HepG2 (cell line): Measurements from ENCODE around the gene SLC13A3. TPM values are rescaled to one million over a fixed set of nuclear protein-coding genes. Genes with fewer than 3 reads are reported as not detected.

Experiments
- ATAC-seq: fragments of 200-7000 bp; cut with Tn5 transposase; 3 replicates; pipeline ENCODE4 v1.9.1; 2020; ENCODE audit warnings: mild to moderate bottlenecking, moderate library complexity
- BruUV-seq: library from RNA; stranded (reverse); fragments of 400-500 nt; replicated peaks from 2 replicates; lab custom pipeline; 2021; lab: Mats Ljungman, UMichigan
- CTCF ChIA-PET: fragments of 300-600 bp; formaldehyde crosslinking; extraction: SDS; loops from one replicate; lab custom pipeline; 2021; ENCODE audit warnings: low total read pairs, inconsistent platforms, low intra/inter-chr PET ratio; lab: Yijun Ruan, JAX
- POLR2A ChIA-PET: fragments of 350-600 bp; sonication (Branson Sonifier 250); formaldehyde crosslinking; loops from one replicate; lab custom pipeline; 2020; ENCODE audit warnings: antibody characterized with exemption, inconsistent platforms; lab: Yijun Ruan, JAX
- DNase-seq: peaks from one replicate; pipeline ENCODE4 v3.0.0-alpha.2; 2015; ENCODE audit warnings: low spot score
- FAIRE-seq: peaks from 3 replicates; lab custom pipeline; 2011; peaks lifted over from hg19 to GRCh38; lab: Jason Lieb, UNC
- H2AFZ ChIP-seq: one replicate; pipeline ENCODE4 v1.6.1; 2011; ENCODE audit warnings: low read length, inconsistent platforms
- H3K27ac ChIP-seq: fragments of 300-600 bp; 3 replicates; pipeline ENCODE4 v1.8.0; 2011; ENCODE audit warnings: mixed run types, mild to moderate bottlenecking, mixed read lengths, low read length, inconsistent platforms; ENCODE audit not compliant: insufficient read depth; ENCODE audit errors: extremely low read length
- H3K27me3 ChIP-seq, 2 experiments: fragments of 200-600 bp in 1 of 2; 2 replicates in 1 of 2; 3 replicates in 1 of 2; pipeline versions ENCODE4 v1.6.0 to v1.8.0; 2011; ENCODE audit warnings: low read length in 2 of 2, mild to moderate bottlenecking in 2 of 2, moderate library complexity in 2 of 2, inconsistent platforms in 1 of 2; ENCODE audit not compliant: insufficient read depth in 2 of 2, control insufficient read depth in 1 of 2
- H3K36me3 ChIP-seq, 2 experiments: fragments of 200-600 bp in 1 of 2; replicated peaks in 1 of 2; 2 replicates in 1 of 2; 3 replicates in 1 of 2; pipeline versions ENCODE4 v1.5.1 to v1.8.0; 2011; ENCODE audit warnings: low read length in 2 of 2, inconsistent platforms in 1 of 2; ENCODE audit not compliant: insufficient read depth in 2 of 2, control insufficient read depth in 1 of 2
- H3K4me1 ChIP-seq: 2 replicates; pipeline ENCODE4 v1.5.1; 2012; ENCODE audit warnings: low read length, inconsistent platforms; ENCODE audit not compliant: insufficient read depth
- H3K4me2 ChIP-seq: 2 replicates; pipeline ENCODE4 v1.6.0; 2011; ENCODE audit warnings: low read depth, low read length, inconsistent platforms
- H3K4me3 ChIP-seq, 3 experiments: fragments of 200-600 bp in 1 of 3; sonication (generic), shearing (Covaris generic) in 1 of 3; replicated peaks in 1 of 3; 2 replicates each; pipeline ENCODE4 v1.5.1; 2011 to 2016; ENCODE audit warnings: low read length in 3 of 3, inconsistent platforms in 2 of 3, low read depth in 2 of 3, mild to moderate bottlenecking in 2 of 3, control low read depth in 1 of 3, mixed read lengths in 1 of 3; ENCODE audit not compliant: insufficient read depth in 1 of 3
- H3K79me2 ChIP-seq: one replicate; pipeline ENCODE4 v1.6.1; 2011; ENCODE audit warnings: low read length, inconsistent platforms; ENCODE audit not compliant: insufficient read depth
- H3K9ac ChIP-seq: 2 replicates; pipeline ENCODE4 v1.6.0; 2011; ENCODE audit warnings: mild to moderate bottlenecking, low read depth, low read length, inconsistent platforms; ENCODE audit not compliant: insufficient read depth
- H3K9me3 ChIP-seq: 2 replicates; pipeline ENCODE4 v1.5.1; 2012; ENCODE audit warnings: mild to moderate bottlenecking, low read length
- H4K20me1 ChIP-seq: 2 replicates; pipeline ENCODE4 v1.6.0; 2011; ENCODE audit warnings: inconsistent platforms, mild to moderate bottlenecking, low read length, moderate library complexity; ENCODE audit not compliant: insufficient read depth
- BCL6 ChIP-seq: IDR thresholded peaks from 2 replicates; pipeline ENCODE4 v1.6.1; 2016; ENCODE audit warnings: missing genetic modification reagents, missing compliant biosample characterization
- BORCS8-MEF2B ChIP-seq: sonication (generic); formaldehyde crosslinking; IDR thresholded peaks from 2 replicates; pipeline ENCODE4 v1.8.0; 2022; ENCODE audit warnings: mild to moderate bottlenecking, missing genetic modification reagents
- BRCA1 ChIP-seq: sonication (generic); formaldehyde crosslinking; IDR thresholded peaks from 2 replicates; pipeline ENCODE4 v1.4.0; 2020; ENCODE audit warnings: missing genetic modification reagents
- CBX2 ChIP-seq, 2 experiments: fragments of 200-600 bp in 1 of 2; sonication (generic); formaldehyde crosslinking in 1 of 2; IDR thresholded peaks; 2 replicates each; pipeline versions ENCODE4 v1.7.0 to v1.8.1; 2018 to 2022; ENCODE audit warnings: low read depth in 2 of 2, low read length in 1 of 2, mild to moderate bottlenecking in 1 of 2, missing genetic modification reagents in 1 of 2
- HMG20A ChIP-seq: IDR thresholded peaks from 2 replicates; pipeline ENCODE4 v1.6.1; 2016; ENCODE audit warnings: borderline replicate concordance
- IKZF4 ChIP-seq: sonication (generic); formaldehyde crosslinking; IDR thresholded peaks from 2 replicates; pipeline ENCODE4 v1.5.1; 2020; ENCODE audit warnings: borderline replicate concordance, mild to moderate bottlenecking, low read depth, missing genetic modification reagents; ENCODE audit errors: not compliant biosample characterization
- MAFK ChIP-seq, 2 experiments: IDR thresholded peaks in 1 of 2; conservative IDR thresholded peaks in 1 of 2; 2 replicates each; pipeline ENCODE4 v1.6.1; 2011; ENCODE audit warnings: improper control_type of control experiment in 2 of 2, low read length in 2 of 2
- MIER2 ChIP-seq: IDR thresholded peaks from 2 replicates; pipeline ENCODE4 v1.6.1; 2016; ENCODE audit warnings: missing biosample characterization, missing genetic modification reagents
- NFATC3 ChIP-seq: sonication (generic); formaldehyde crosslinking; IDR thresholded peaks from 2 replicates; pipeline ENCODE4 v1.5.1; 2020; ENCODE audit warnings: mild to moderate bottlenecking, missing genetic modification reagents
- NFE2 ChIP-seq: sonication (generic); formaldehyde crosslinking; IDR thresholded peaks from 2 replicates; pipeline ENCODE4 v1.4.0; 2020; ENCODE audit warnings: missing genetic modification reagents
- SOX6 ChIP-seq, 2 experiments: fragments of 450-650 bp in 1 of 2; sonication (generic) in 1 of 2; formaldehyde crosslinking in 1 of 2; IDR thresholded peaks; 2 replicates each; pipeline versions ENCODE4 v1.4.0 to v1.6.1; 2017 to 2020; ENCODE audit warnings: antibody characterized with exemption in 1 of 2, mild to moderate bottlenecking in 1 of 2, missing genetic modification reagents in 1 of 2
- ZFP62 ChIP-seq: sonication (generic); formaldehyde crosslinking; IDR thresholded peaks from 2 replicates; pipeline ENCODE4 v1.4.0; 2020; ENCODE audit warnings: missing genetic modification reagents
- ZNF274 ChIP-seq: sonication (generic); formaldehyde crosslinking; IDR thresholded peaks from 2 replicates; pipeline ENCODE4 v1.5.1; 2020; ENCODE audit warnings: mild to moderate bottlenecking, missing genetic modification reagents
- ZNF317 ChIP-seq: sonication (generic); formaldehyde crosslinking; IDR thresholded peaks from 2 replicates; pipeline ENCODE4 v1.5.0; 2020; ENCODE audit warnings: mild to moderate bottlenecking, missing genetic modification reagents
- ZNF331 ChIP-seq: sonication (generic); formaldehyde crosslinking; IDR thresholded peaks from 2 replicates; pipeline ENCODE4 v1.4.0; 2020; ENCODE audit warnings: missing genetic modification reagents
- ZNF569 ChIP-seq: sonication (generic); formaldehyde crosslinking; IDR thresholded peaks from 2 replicates; pipeline ENCODE4 v1.5.0; 2020; ENCODE audit warnings: mild to moderate bottlenecking, missing genetic modification reagents, moderate library complexity, borderline replicate concordance
- ZSCAN31 ChIP-seq: sonication (generic); formaldehyde crosslinking; IDR thresholded peaks from 2 replicates; pipeline ENCODE4 v1.5.0; 2020; ENCODE audit warnings: low read depth, mild to moderate bottlenecking, missing genetic modification reagents
- WGBS: methylation state at CpG from one replicate; pipeline ENCODE4 v1.1.6; 2017; ENCODE audit warnings: low lambda C conversion rate; 5-methylcytosine and 5-hydroxymethylcytosine counted together
- in situ Hi-C: cut with HindIII; loops from 2 replicates; pipeline ENCODE4 v1.10.0; 2017; ENCODE audit warnings: low pct_unique_long_range_greater_than_20kb; ENCODE audit not compliant: extremely low pct_ligation_motif_present
- intact Hi-C: fragments of 100-400 bp; cut with micrococcal nuclease; formaldehyde crosslinking; loops from one replicate; pipeline ENCODE4 v1.10.0; 2022; ENCODE audit not compliant: unreplicated experiment
- polyA plus RNA-seq, 8 experiments: library from polyadenylated mRNA; depleted of rRNA in 3 of 8; stranded (reverse) in 7 of 8; unstranded in 1 of 8; fragments of >200 nt; fragmentation: Illumina TruSeq in 4 of 8; extraction: Trizol in 4 of 8; gene quantifications; 2 replicates each; pipeline versions ENCODE4 v1.2.1 to v1.2.3, GENCODE V29; 2011 to 2016; ENCODE audit warnings: low read depth in 4 of 8, missing spikeins in 1 of 8, mixed read lengths in 1 of 8; ENCODE audit not compliant: insufficient read depth in 1 of 8
- total RNA-seq, 5 experiments: library from RNA; depleted of rRNA; stranded (reverse); fragments of >200 nt; fragmentation: Illumina TruSeq; extraction: Trizol; gene quantifications; 2 replicates each; pipeline ENCODE4 v1.2.3, GENCODE V29; 2016; ENCODE audit warnings: low read depth in 1 of 5
- TF ChIP-seq, protein P1 (sequence below): IDR thresholded peaks from 2 replicates; pipeline ENCODE4 v1.6.1; 2016; ENCODE audit warnings: mild to moderate bottlenecking

The SLC13A3 gene
- total and polyA plus RNA-seq, 2 of the 13 experiments (the other 11 are each of a cell fraction or from before 2014, with no cell fraction given), result 66.5 to 76.0 TPM

GRCh38 chr20:46649650-46649949 lies 1.7 kb downstream of the SLC13A3 start:
- Histone ChIP-seq H3K27ac (peak overlapping the region; percentile 72), H3K27me3 (no peaks in the 10 kb centered on the region), H3K9me3 (no peaks in the 10 kb centered on the region), H3K4me2 (peak overlapping the region; percentile 84), H3K36me3 (peaks cover 0 to 1% of the 10 kb centered on the region in 2 experiments; a peak in 2 of 5 replicates), H2AFZ (no peak overlapping the region), H4K20me1 (no peaks in the 10 kb centered on the region), H3K4me1 (peaks cover 86% of the 10 kb centered on the region), H3K4me3 (peak overlapping the region; percentile 64 to 83 (median 66); a peak in 5 of 6 replicates), H3K79me2 (peaks cover 33% of the 10 kb centered on the region), H3K9ac (peak overlapping the region; percentile 27)
- DNase-seq, result no peak
- ChIA-PET CTCF (interaction anchor here (1.4 to 3.9 kb wide), 2 partner anchors 31 to 87 kb away, joined by 3 to 20 read pairs; no protein-coding TSS in a partner anchor), POLR2A (interaction anchor here (1.2 to 7.6 kb wide), 14 partner anchors 11 to 125 kb away, joined by 3 to 72 read pairs (median 15); partner anchors contain the start of gene TP53RK)
- WGBS, result 62% methylated on average over 3 of the region's 3 CpGs
- BruUV-seq, result no TSS peak
- intact Hi-C loops, result no loop called here
- no peak for ATAC-seq
- in situ Hi-C loops, result loop anchor here (5.0 kb wide), 1 partner anchor 33 kb away; no protein-coding TSS in a partner anchor
- no peak for FAIRE-seq
- no peak for TF ChIP-seq ZNF569
- 0 out of 2 replicates have a peak, but pooled peaks have one; percentile 3 for TF ChIP-seq BORCS8-MEF2B (CRISPR knock-in tag)
- 0 out of 2 replicates have a peak, but pooled peaks have one; percentile 20 for TF ChIP-seq ZSCAN31 (CRISPR knock-in tag)
- TF ChIP-seq HMG20A (CRISPR knock-in tag), result no peak
- TF ChIP-seq NFE2 (CRISPR knock-in tag), result no peak
- TF ChIP-seq IKZF4 (CRISPR knock-in tag), result no peak
- TF ChIP-seq BCL6, result 0 out of 2 replicates have a peak, but pooled peaks have one; percentile 0
- peak; percentile 58; the same call in 1 of the 2 replicates for TF ChIP-seq ZNF274
- TF ChIP-seq BRCA1 (CRISPR knock-in tag), result no peak
- TF ChIP-seq SOX6 (IDR thresholded peaks at IDR 0.05), result no peak
- TF ChIP-seq SOX6 (CRISPR knock-in tag; IDR thresholded peaks at IDR 0.05), result peak; percentile 45; the same call in 1 of the 2 replicates
- TF ChIP-seq CBX2 (IDR thresholded peaks at IDR 0.05; ENCODE audit: low read depth, low read length), result no peak
- no peak for TF ChIP-seq CBX2 (CRISPR knock-in tag; IDR thresholded peaks at IDR 0.05; ENCODE audit: low read depth)
- TF ChIP-seq MAFK (conservative IDR thresholded peaks at IDR 0.05 in 1 of 2, IDR thresholded peaks at IDR 0.05 in 1 of 2; ENCODE audit: low read length in 2 of 2), result no peak
- TF ChIP-seq NFATC3 (CRISPR knock-in tag), result 0 out of 2 replicates have a peak, but pooled peaks have one; percentile 27
- TF ChIP-seq MIER2, result no peak
- TF ChIP-seq ZNF331, result peak; percentile 14; the same call in 1 of the 2 replicates
- TF ChIP-seq, protein P1, sequence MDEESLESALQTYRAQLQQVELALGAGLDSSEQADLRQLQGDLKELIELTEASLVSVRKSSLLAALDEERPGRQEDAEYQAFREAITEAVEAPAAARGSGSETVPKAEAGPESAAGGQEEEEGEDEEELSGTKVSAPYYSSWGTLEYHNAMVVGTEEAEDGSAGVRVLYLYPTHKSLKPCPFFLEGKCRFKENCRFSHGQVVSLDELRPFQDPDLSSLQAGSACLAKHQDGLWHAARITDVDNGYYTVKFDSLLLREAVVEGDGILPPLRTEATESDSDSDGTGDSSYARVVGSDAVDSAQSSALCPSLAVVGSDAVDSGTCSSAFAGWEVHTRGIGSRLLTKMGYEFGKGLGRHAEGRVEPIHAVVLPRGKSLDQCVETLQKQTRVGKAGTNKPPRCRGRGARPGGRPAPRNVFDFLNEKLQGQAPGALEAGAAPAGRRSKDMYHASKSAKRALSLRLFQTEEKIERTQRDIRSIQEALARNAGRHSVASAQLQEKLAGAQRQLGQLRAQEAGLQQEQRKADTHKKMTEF (CRISPR knock-in tag), result peak; percentile 24; the same call in 1 of the 2 replicates
- TF ChIP-seq ZNF317, result peak; percentile 49; the same call in 1 of the 2 replicates
- no peak for TF ChIP-seq ZFP62 (CRISPR knock-in tag)
